ENCODE measurements around the gene CLPTM1L. TPM values are rescaled to one million over a fixed set of nuclear protein-coding genes. Genes with fewer than 3 reads are reported as not detected.
A peak's percentile ranks its signal among the peaks of the same experiment; 100 is the strongest.
"Not testable (repeated sequence)": the region's sequence is repeated elsewhere in the genome, so short reads cannot be mapped to it uniquely, and the experiment has no call there.

CLPTM1L gene
- polyA plus RNA-seq, 6 donors from 2014 or later = 24.5 to 65.2 (median 41.4) TPM

- H3K27ac Mint-ChIP-seq = no peak overlapping the region
- no peak overlapping the region for H3K4me3 Mint-ChIP-seq
- H3K9me3 Mint-ChIP-seq = no peaks in the 10 kb centered on the region
- no peak for DNase-seq
- H3K27me3 Mint-ChIP-seq = no peaks in the 10 kb centered on the region
- no peak for ATAC-seq (ENCODE audit: low read depth in 2 of 2)
- no peaks in the 10 kb centered on the region for H3K36me3 Mint-ChIP-seq
- H3K4me1 Mint-ChIP-seq = peaks cover 3 to 7% (median 3%) of the 10 kb centered on the region in 3 donors
Observed at GRCh38 chr5:1351156-1351555, 6.3 kb upstream of the CLPTM1L start.

- H3K9me3 Mint-ChIP-seq = no peaks in the 10 kb centered on the region
- no peak for ATAC-seq (ENCODE audit: low read depth in 2 of 2)
- H3K27ac Mint-ChIP-seq = no peak overlapping the region
- DNase-seq = no peak
- H3K4me3 Mint-ChIP-seq = no peak overlapping the region
- H3K27me3 Mint-ChIP-seq = no peaks in the 10 kb centered on the region
- no peaks in the 10 kb centered on the region for H3K36me3 Mint-ChIP-seq
- peaks cover 6 to 13% (median 10%) of the 10 kb centered on the region in 3 donors for H3K4me1 Mint-ChIP-seq
Observed at GRCh38 chr5:1349246-1349645, 4.3 kb upstream of the CLPTM1L start.

GRCh38 chr5:1348986-1349245, 4.0 kb upstream of the CLPTM1L start:
- no peak overlapping the region for H3K27ac Mint-ChIP-seq
- no peak for ATAC-seq (ENCODE audit: low read depth in 2 of 2)
- no peaks in the 10 kb centered on the region for H3K9me3 Mint-ChIP-seq
- peaks cover 0 to 3% of the 10 kb centered on the region in 2 donors for H3K36me3 Mint-ChIP-seq
- H3K4me3 Mint-ChIP-seq = no peak overlapping the region
- DNase-seq = no peak
- no peaks in the 10 kb centered on the region for H3K27me3 Mint-ChIP-seq
- peaks cover 10 to 16% (median 13%) of the 10 kb centered on the region in 3 donors for H3K4me1 Mint-ChIP-seq

GRCh38 chr5:1347571-1347970, 2.7 kb upstream of the CLPTM1L start:
- H3K9me3 Mint-ChIP-seq = no peaks in the 10 kb centered on the region
- H3K27me3 Mint-ChIP-seq = no peaks in the 10 kb centered on the region
- H3K36me3 Mint-ChIP-seq = peaks cover 0 to 5% of the 10 kb centered on the region in 2 donors
- H3K4me1 Mint-ChIP-seq = peaks cover 16 to 26% (median 21%) of the 10 kb centered on the region in 3 donors
- no peak for DNase-seq
- H3K4me3 Mint-ChIP-seq = peak overlapping the region in 2 of 8 donors; percentile 72 to 90
- ATAC-seq (ENCODE audit: low read depth in 2 of 2) = no peak
- peak overlapping the region in 2 of 6 donors; percentile 28 to 44 for H3K27ac Mint-ChIP-seq

- H3K36me3 Mint-ChIP-seq = peaks cover 0 to 5% of the 10 kb centered on the region in 2 donors
- H3K27me3 Mint-ChIP-seq = no peaks in the 10 kb centered on the region
- H3K27ac Mint-ChIP-seq = peak overlapping the region in 3 of 6 donors; percentile 28 to 89 (median 44)
- DNase-seq (no peak), ATAC-seq (ENCODE audit: low read depth in 2 of 2) (no peak)
- peaks cover 19 to 29% (median 23%) of the 10 kb centered on the region in 3 donors for H3K4me1 Mint-ChIP-seq
- H3K9me3 Mint-ChIP-seq = no peaks in the 10 kb centered on the region
- peak overlapping the region; percentile 53 to 93 (median 85) for H3K4me3 Mint-ChIP-seq
Observed at GRCh38 chr5:1346627-1347440, 1.9 kb upstream of the CLPTM1L start.

- no peak for ATAC-seq (ENCODE audit: low read depth in 2 of 2)
- H3K9me3 Mint-ChIP-seq = no peaks in the 10 kb centered on the region
- peak overlapping the region; percentile 52 to 90 (median 85) for H3K27ac Mint-ChIP-seq
- H3K4me1 Mint-ChIP-seq = peaks cover 24 to 32% (median 27%) of the 10 kb centered on the region in 3 donors
- peaks cover 0 to 8% of the 10 kb centered on the region in 2 donors for H3K36me3 Mint-ChIP-seq
- no peak for DNase-seq
- peak overlapping the region; percentile 74 to 93 (median 86) for H3K4me3 Mint-ChIP-seq
- no peaks in the 10 kb centered on the region for H3K27me3 Mint-ChIP-seq
Observed at GRCh38 chr5:1345876-1346626, 1.2 kb upstream of the CLPTM1L start.

- H3K27ac Mint-ChIP-seq = peak overlapping the region; percentile 87 to 90 (median 90)
- H3K4me1 Mint-ChIP-seq = peaks cover 26 to 35% (median 27%) of the 10 kb centered on the region in 3 donors
- no peak for DNase-seq
- H3K27me3 Mint-ChIP-seq = no peaks in the 10 kb centered on the region
- H3K9me3 Mint-ChIP-seq = no peaks in the 10 kb centered on the region
- peaks cover 0 to 10% of the 10 kb centered on the region in 2 donors for H3K36me3 Mint-ChIP-seq
- H3K4me3 Mint-ChIP-seq = peak overlapping the region; percentile 74 to 94 (median 88)
- peak; percentile 38 to 44 for ATAC-seq (ENCODE audit: low read depth in 2 of 2)
Observed at GRCh38 chr5:1343931-1344901, 683 bp downstream of the CLPTM1L start.

- H3K4me1 Mint-ChIP-seq = peaks cover 26 to 35% (median 27%) of the 10 kb centered on the region in 3 donors
- DNase-seq = no peak
Observed at GRCh38 chr5:1343315-1343751, 1.6 kb downstream of the CLPTM1L start.

GRCh38 chr5:1342711-1343110, 2.2 kb downstream of the CLPTM1L start:
- H3K36me3 Mint-ChIP-seq = peaks cover 0 to 10% of the 10 kb centered on the region in 2 donors
- DNase-seq; H3K9me3 Mint-ChIP-seq; ATAC-seq (ENCODE audit: low read depth in 2 of 2); H3K27me3 Mint-ChIP-seq: not testable (repeated sequence)
- H3K27ac Mint-ChIP-seq = peak overlapping the region in 3 of 6 donors; percentile 3 to 78 (median 35)
- peak overlapping the region in 7 of 8 donors; percentile 29 to 94 (median 86) for H3K4me3 Mint-ChIP-seq
- H3K4me1 Mint-ChIP-seq = peaks cover 26 to 35% (median 27%) of the 10 kb centered on the region in 3 donors

More at GRCh38 chr5:1343315-1343751, 1.6 kb downstream of the CLPTM1L start:
- H3K27me3 Mint-ChIP-seq = no peaks in the 10 kb centered on the region
- H3K36me3 Mint-ChIP-seq = peaks cover 0 to 10% of the 10 kb centered on the region in 2 donors
- peak overlapping the region; percentile 62 to 94 (median 88) for H3K4me3 Mint-ChIP-seq
- no peaks in the 10 kb centered on the region for H3K9me3 Mint-ChIP-seq
- no peak for ATAC-seq (ENCODE audit: low read depth in 2 of 2)
- H3K27ac Mint-ChIP-seq = peak overlapping the region in 3 of 6 donors; percentile 3 to 78 (median 66)

GRCh38 chr5:1342268-1342667, 2.6 kb downstream of the CLPTM1L start:
- Mint-ChIP-seq H3K4me1 (peaks cover 26 to 33% (median 27%) of the 10 kb centered on the region in 3 donors), H3K27ac (peak overlapping the region in 2 of 6 donors; percentile 79 to 80), H3K4me3 (peak overlapping the region in 3 of 8 donors; percentile 9 to 80 (median 42)), H3K36me3 (peaks cover 0 to 10% of the 10 kb centered on the region in 2 donors), H3K9me3 (no peaks in the 10 kb centered on the region), H3K27me3 (no peaks in the 10 kb centered on the region)
- ATAC-seq (ENCODE audit: low read depth in 2 of 2) (no peak), DNase-seq (no peak)

GRCh38 chr5:1341863-1342262, 3.0 kb downstream of the CLPTM1L start:
- H3K9me3 Mint-ChIP-seq = no peaks in the 10 kb centered on the region
- peak overlapping the region in 2 of 8 donors; percentile 9 to 42 for H3K4me3 Mint-ChIP-seq
- H3K27me3 Mint-ChIP-seq = no peaks in the 10 kb centered on the region
- no peak for ATAC-seq (ENCODE audit: low read depth in 2 of 2)
- peak overlapping the region in 3 of 6 donors; percentile 44 to 80 (median 79) for H3K27ac Mint-ChIP-seq
- no peak for DNase-seq
- H3K36me3 Mint-ChIP-seq = peaks cover 0 to 10% of the 10 kb centered on the region in 2 donors
- peaks cover 26 to 30% (median 27%) of the 10 kb centered on the region in 3 donors for H3K4me1 Mint-ChIP-seq

- not testable (repeated sequence) for H3K27ac Mint-ChIP-seq; ATAC-seq (ENCODE audit: low read depth in 2 of 2); DNase-seq; H3K27me3 Mint-ChIP-seq; H3K9me3 Mint-ChIP-seq
- Mint-ChIP-seq H3K4me3 (peak overlapping the region in 1 of 8 donors; percentile 36), H3K36me3 (peaks cover 10% of the 10 kb centered on the region in 2 donors), H3K4me1 (peaks cover 24 to 30% (median 27%) of the 10 kb centered on the region in 3 donors)
Observed at GRCh38 chr5:1339818-1340210, 5.1 kb downstream of the CLPTM1L start.

Measured in naive B cell (primary cell).